Trophoblast cell (in vitro differentiated cells and primary cell): ENCODE data around the gene ITGA3.

Source experiments
- DNase-seq, 2 donors: peaks; one replicate each; pipeline ENCODE4 v3.0.0-alpha.2; 2016
- H2AFZ ChIP-seq: 2 replicates; pipeline ENCODE4 v1.6.1; 2013; ENCODE audit warnings: low read length, moderate library complexity, mild to moderate bottlenecking; ENCODE audit not compliant: insufficient read depth, poor library complexity
- H2AK5ac ChIP-seq: 2 replicates; pipeline ENCODE4 v1.6.1; 2013; ENCODE audit warnings: mild to moderate bottlenecking, low read length
- H2BK120ac ChIP-seq: 2 replicates; pipeline ENCODE4 v1.6.1; 2013; ENCODE audit warnings: low read length, mild to moderate bottlenecking, moderate library complexity; ENCODE audit not compliant: insufficient read depth, poor library complexity
- H2BK12ac ChIP-seq: 2 replicates; pipeline ENCODE4 v1.6.1; 2013; ENCODE audit warnings: mild to moderate bottlenecking, low read length, moderate library complexity
- H2BK5ac ChIP-seq: 2 replicates; pipeline ENCODE4 v1.6.1; 2013; ENCODE audit warnings: low read length, low read depth, moderate library complexity, mild to moderate bottlenecking; ENCODE audit not compliant: poor library complexity
- H3K14ac ChIP-seq: 2 replicates; pipeline ENCODE4 v1.6.1; 2013; ENCODE audit warnings: mild to moderate bottlenecking, low read length
- H3K18ac ChIP-seq: 2 replicates; pipeline ENCODE4 v1.6.1; 2013; ENCODE audit warnings: mild to moderate bottlenecking, low read length
- H3K23ac ChIP-seq: 2 replicates; pipeline ENCODE4 v1.6.1; 2013; ENCODE audit warnings: low read length
- H3K27ac ChIP-seq: 2 replicates; pipeline ENCODE4 v1.5.1; 2013; ENCODE audit warnings: low read depth, mild to moderate bottlenecking, inconsistent platforms, low read length, moderate library complexity
- H3K27me3 ChIP-seq: 2 replicates; pipeline ENCODE4 v1.6.1; 2013; ENCODE audit warnings: inconsistent platforms, mild to moderate bottlenecking, low read length, moderate library complexity; ENCODE audit not compliant: insufficient read depth
- H3K36me3 ChIP-seq, 2 experiments: 1 replicate in 1 of 2; 2 replicates in 1 of 2; pipeline ENCODE4 v1.6.1; 2013; ENCODE audit warnings: low read length in 2 of 2, mild to moderate bottlenecking in 2 of 2, moderate library complexity in 1 of 2; ENCODE audit not compliant: insufficient read depth in 2 of 2, control insufficient read depth in 1 of 2
- H3K4ac ChIP-seq: 2 replicates; pipeline ENCODE4 v1.6.1; 2013; ENCODE audit warnings: low read depth, mild to moderate bottlenecking, low read length, moderate library complexity
- H3K4me1 ChIP-seq, 2 experiments: 1 replicate in 1 of 2; 2 replicates in 1 of 2; pipeline ENCODE4 v1.6.1; 2013; ENCODE audit warnings: low read length in 2 of 2, mild to moderate bottlenecking in 2 of 2, moderate library complexity in 1 of 2; ENCODE audit not compliant: insufficient read depth in 2 of 2, control insufficient read depth in 1 of 2
- H3K4me2 ChIP-seq: 2 replicates; pipeline ENCODE4 v1.6.1; 2013; ENCODE audit warnings: inconsistent platforms, mild to moderate bottlenecking, low read length, moderate library complexity
- H3K4me3 ChIP-seq: 2 replicates; pipeline ENCODE4 v1.5.1; 2013; ENCODE audit warnings: mild to moderate bottlenecking, low read depth, low read length, inconsistent platforms
- H3K79me1 ChIP-seq: one replicate; pipeline ENCODE4 v1.6.1; 2013; ENCODE audit warnings: low read length
- H3K79me2 ChIP-seq: 2 replicates; pipeline ENCODE4 v1.6.1; 2013; ENCODE audit warnings: low read length, mild to moderate bottlenecking; ENCODE audit not compliant: control insufficient read depth, insufficient read depth, poor library complexity
- H3K9ac ChIP-seq: 2 replicates; pipeline ENCODE4 v1.6.1; 2013; ENCODE audit warnings: mild to moderate bottlenecking, low read length
- H3K9me3 ChIP-seq: 2 replicates; pipeline ENCODE4 v1.6.1; 2013; ENCODE audit warnings: low read depth, mild to moderate bottlenecking, control low read depth, inconsistent platforms, low read length; ENCODE audit not compliant: insufficient read depth
- H4K12ac ChIP-seq: 2 replicates; pipeline ENCODE4 v1.6.1; 2013; ENCODE audit warnings: low read depth, mild to moderate bottlenecking, low read length, moderate library complexity
- H4K8ac ChIP-seq: 2 replicates; pipeline ENCODE4 v1.6.1; 2013; ENCODE audit warnings: low read depth, mild to moderate bottlenecking, low read length, moderate library complexity
- H4K91ac ChIP-seq: one replicate; pipeline ENCODE4 v1.6.1; 2013; ENCODE audit warnings: low read depth, mild to moderate bottlenecking, low read length, moderate library complexity
- WGBS: extraction: QIAGEN DNeasy Blood & Tissue Kit; methylation state at CpG from one replicate; pipeline ENCODE4 v1.1.7; 2013; ENCODE audit warnings: missing lambda C conversion rate; ENCODE audit not compliant: insufficient read length, insufficient coverage; ENCODE audit errors: extremely low coverage; 5-methylcytosine and 5-hydroxymethylcytosine counted together

ITGA3 gene

GRCh38 chr17:50067996-50068395 is 12.1 kb downstream of the ITGA3 start:
- peaks cover 11% of the 10 kb centered on the region for H3K79me1 ChIP-seq
- H2BK12ac ChIP-seq, result no peak overlapping the region
- no peak overlapping the region for H3K18ac ChIP-seq
- no peak overlapping the region for H3K4me2 ChIP-seq
- no peak overlapping the region for H3K27ac ChIP-seq
- peaks cover 19 to 23% of the 10 kb centered on the region in 2 experiments for H3K4me1 ChIP-seq
- no peak overlapping the region for H2AK5ac ChIP-seq
- no peak overlapping the region for H4K12ac ChIP-seq
- no peaks in the 10 kb centered on the region for H3K27me3 ChIP-seq
- H3K79me2 ChIP-seq, result no peaks in the 10 kb centered on the region
- no peak overlapping the region for H2AFZ ChIP-seq
- no peak overlapping the region for H3K14ac ChIP-seq
- no peak overlapping the region for H2BK5ac ChIP-seq
- H3K4ac ChIP-seq, result no peak overlapping the region
- H2BK120ac ChIP-seq, result no peak overlapping the region
- peaks cover 36 to 41% of the 10 kb centered on the region in 2 experiments for H3K36me3 ChIP-seq
- H3K23ac ChIP-seq, result no peak overlapping the region
- no CpG with 5 or more reads among the region's 13 CpGs for WGBS
- no peak for DNase-seq
- H3K9ac ChIP-seq, result no peak overlapping the region
- H3K4me3 ChIP-seq, result no peak overlapping the region
- no peaks in the 10 kb centered on the region for H3K9me3 ChIP-seq
- H4K91ac ChIP-seq, result no peak overlapping the region
- no peak overlapping the region for H4K8ac ChIP-seq

DNA sequence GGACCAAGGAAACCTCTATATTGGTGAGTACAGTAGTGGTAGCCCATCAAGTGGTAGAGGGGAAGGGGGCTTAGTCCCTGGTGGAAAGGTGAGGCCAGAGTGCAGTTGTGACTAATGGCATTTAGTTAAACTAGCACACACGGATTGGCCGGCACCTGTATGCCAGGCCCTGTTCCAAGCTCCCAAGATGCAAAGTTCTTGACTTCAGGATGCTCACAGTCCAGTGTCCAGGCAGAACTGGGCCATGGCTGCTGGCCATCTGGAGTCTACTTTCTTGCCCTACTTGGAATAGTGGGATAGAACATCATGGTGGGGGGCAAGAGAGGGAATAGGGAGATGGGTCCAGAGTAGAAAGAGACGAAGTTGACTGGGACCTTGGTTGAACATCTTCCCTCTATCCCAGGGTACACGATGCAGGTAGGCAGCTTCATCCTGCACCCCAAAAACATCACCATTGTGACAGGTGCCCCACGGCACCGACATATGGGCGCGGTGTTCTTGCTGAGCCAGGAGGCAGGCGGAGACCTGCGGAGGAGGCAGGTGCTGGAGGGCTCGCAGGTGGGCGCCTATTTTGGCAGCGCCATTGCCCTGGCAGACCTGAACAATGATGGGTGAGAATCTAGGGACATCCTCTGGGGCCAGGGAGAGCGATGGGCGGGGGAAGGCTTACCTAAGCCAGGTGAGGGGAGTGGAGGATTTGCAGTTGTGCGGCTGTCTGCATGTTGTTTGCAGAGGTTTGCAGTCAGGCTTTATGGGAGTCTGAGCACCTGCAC is 15.2 kb downstream of the ITGA3 start:
- no peak overlapping the region for H2BK5ac ChIP-seq
- no peak overlapping the region for H4K91ac ChIP-seq
- no peaks in the 10 kb centered on the region for H3K9me3 ChIP-seq
- no peak overlapping the region for H3K9ac ChIP-seq
- no CpG with 5 or more reads among the region's 16 CpGs for WGBS
- no peak overlapping the region for H2BK12ac ChIP-seq
- H2AFZ ChIP-seq, result no peak overlapping the region
- no peak overlapping the region for H3K4ac ChIP-seq
- H3K23ac ChIP-seq, result no peak overlapping the region
- no peak overlapping the region for H3K18ac ChIP-seq
- no peaks in the 10 kb centered on the region for H3K4me1 ChIP-seq
- H4K12ac ChIP-seq, result no peak overlapping the region
- no peak overlapping the region for H3K14ac ChIP-seq
- H3K4me3 ChIP-seq, result no peak overlapping the region
- no peak overlapping the region for H3K4me2 ChIP-seq
- no peak overlapping the region for H3K27ac ChIP-seq
- no peak for DNase-seq
- no peaks in the 10 kb centered on the region for H3K27me3 ChIP-seq
- H3K79me1 ChIP-seq, result no peaks in the 10 kb centered on the region
- H4K8ac ChIP-seq, result no peak overlapping the region
- H3K36me3 ChIP-seq, result peaks cover 61 to 65% of the 10 kb centered on the region in 2 experiments
- H2BK120ac ChIP-seq, result no peak overlapping the region
- no peak overlapping the region for H2AK5ac ChIP-seq
- H3K79me2 ChIP-seq, result no peaks in the 10 kb centered on the region

DNA sequence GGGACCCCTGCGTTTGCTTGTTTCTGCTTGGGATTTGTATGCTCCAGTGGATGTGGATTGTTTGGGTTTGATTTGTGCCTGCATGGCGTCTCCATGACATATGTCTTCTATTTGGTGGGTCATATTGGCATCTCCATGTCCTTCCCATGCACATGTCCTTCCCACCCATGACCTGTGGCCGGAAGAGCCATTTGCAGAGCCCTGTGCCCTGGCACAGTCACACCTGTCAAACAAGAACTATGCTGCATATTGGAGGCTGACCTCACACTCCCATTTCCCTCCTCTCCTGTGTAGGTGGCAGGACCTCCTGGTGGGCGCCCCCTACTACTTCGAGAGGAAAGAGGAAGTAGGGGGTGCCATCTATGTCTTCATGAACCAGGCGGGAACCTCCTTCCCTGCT is 15.8 kb downstream of the ITGA3 start:
- H3K36me3 ChIP-seq, result peaks cover 66% of the 10 kb centered on the region in 2 experiments
- no peaks in the 10 kb centered on the region for H3K27me3 ChIP-seq
- no peak overlapping the region for H3K18ac ChIP-seq
- H4K91ac ChIP-seq, result no peak overlapping the region
- H2BK5ac ChIP-seq, result no peak overlapping the region
- H3K23ac ChIP-seq, result no peak overlapping the region
- H3K4me2 ChIP-seq, result no peak overlapping the region
- no peaks in the 10 kb centered on the region for H3K4me1 ChIP-seq
- no peaks in the 10 kb centered on the region for H3K9me3 ChIP-seq
- no peak overlapping the region for H3K4me3 ChIP-seq
- H3K14ac ChIP-seq, result no peak overlapping the region
- no peaks in the 10 kb centered on the region for H3K79me1 ChIP-seq
- H3K79me2 ChIP-seq, result no peaks in the 10 kb centered on the region
- no peak overlapping the region for H4K8ac ChIP-seq
- H2AK5ac ChIP-seq, result no peak overlapping the region
- no peak overlapping the region for H2BK120ac ChIP-seq
- no peak overlapping the region for H4K12ac ChIP-seq
- no peak overlapping the region for H3K4ac ChIP-seq
- no peak for DNase-seq
- no CpG with 5 or more reads among the region's 6 CpGs for WGBS
- no peak overlapping the region for H3K9ac ChIP-seq
- H3K27ac ChIP-seq, result no peak overlapping the region
- H2BK12ac ChIP-seq, result no peak overlapping the region
- no peak overlapping the region for H2AFZ ChIP-seq

DNA sequence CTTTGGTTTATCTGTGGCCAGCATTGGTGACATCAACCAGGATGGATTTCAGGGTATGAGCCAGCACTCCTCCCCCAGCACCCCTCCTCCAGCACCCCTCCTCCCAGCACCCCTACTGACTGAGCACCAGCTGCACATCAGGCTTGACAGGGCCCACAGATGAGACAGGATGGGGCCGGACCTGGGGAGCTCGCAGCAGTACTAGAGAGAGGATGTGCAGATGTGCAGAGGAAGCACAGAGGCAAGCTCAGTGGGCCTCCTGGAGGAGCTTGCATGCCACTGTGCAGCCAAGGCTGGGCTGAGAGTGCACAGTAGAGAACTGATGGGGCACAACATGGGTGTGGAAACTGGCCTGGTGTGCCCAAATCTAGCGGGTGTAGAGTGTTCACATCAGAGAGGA is 16.2 kb downstream of the ITGA3 start:
- Histone ChIP-seq H3K23ac (no peak overlapping the region), H3K36me3 (peaks cover 70 to 71% of the 10 kb centered on the region in 2 experiments), H2BK120ac (no peak overlapping the region), H2BK12ac (no peak overlapping the region), H2AFZ (no peak overlapping the region), H3K9ac (no peak overlapping the region), H2AK5ac (no peak overlapping the region), H2BK5ac (no peak overlapping the region), H4K91ac (no peak overlapping the region), H3K79me2 (no peaks in the 10 kb centered on the region), H3K4me1 (no peaks in the 10 kb centered on the region), H3K4ac (no peak overlapping the region), H4K12ac (no peak overlapping the region), H3K27ac (no peak overlapping the region), H4K8ac (no peak overlapping the region), H3K79me1 (no peaks in the 10 kb centered on the region), H3K14ac (no peak overlapping the region), H3K4me3 (no peak overlapping the region), H3K9me3 (no peaks in the 10 kb centered on the region), H3K4me2 (no peak overlapping the region), H3K27me3 (no peaks in the 10 kb centered on the region), H3K18ac (no peak overlapping the region)
- no peak for DNase-seq
- no CpG with 5 or more reads among the region's 3 CpGs for WGBS
